ENCODE data around the gene ENTREP1. TPM values are rescaled to one million over a fixed set of nuclear protein-coding genes. Genes with fewer than 3 reads are reported as not detected.

The ENTREP1 gene
- total RNA-seq, 4 donors from 2014 or later: 0.70 to 19.8 (median 3.5) TPM

DNA sequence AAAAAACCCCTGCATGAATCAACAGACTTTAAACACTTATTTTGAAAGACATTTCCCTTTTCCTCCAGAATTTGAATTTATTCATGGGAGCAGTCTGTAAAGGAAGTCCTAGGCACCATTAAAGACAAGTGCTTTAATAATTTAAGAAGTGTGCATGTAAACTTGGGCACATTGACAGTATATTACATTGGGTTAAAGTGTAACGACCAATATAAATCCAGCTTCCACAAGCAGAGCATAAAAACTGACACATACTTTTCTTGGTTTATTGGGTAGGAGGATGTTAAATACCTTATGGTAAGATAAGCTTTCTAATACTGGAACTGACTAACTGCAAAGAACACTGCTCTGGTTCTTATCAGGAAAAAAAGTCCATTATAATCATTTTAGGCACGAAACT lies 1.2 kb upstream of the ENTREP1 start:
- Histone ChIP-seq H3K4me3 (no peak overlapping the region), H3K36me3 (no peaks in the 10 kb centered on the region)
- DNase-seq: no peak

GRCh38 chr9:69325409-69326212 lies 596 bp downstream of the ENTREP1 start:
- Histone ChIP-seq H3K4me1 (peaks cover 0 to 12% (median 0%) of the 10 kb centered on the region in 4 donors), H3K4me3 (peak overlapping the region in 2 of 4 donors; percentile 49 to 62), H3K27me3 (peaks cover 0 to 3% of the 10 kb centered on the region in 2 donors), H3K27ac (peak overlapping the region in 1 of 4 donors; percentile 39), H3K9me3 (no peaks in the 10 kb centered on the region), H3K36me3 (no peaks in the 10 kb centered on the region)
- TF ChIP-seq, protein P1, sequence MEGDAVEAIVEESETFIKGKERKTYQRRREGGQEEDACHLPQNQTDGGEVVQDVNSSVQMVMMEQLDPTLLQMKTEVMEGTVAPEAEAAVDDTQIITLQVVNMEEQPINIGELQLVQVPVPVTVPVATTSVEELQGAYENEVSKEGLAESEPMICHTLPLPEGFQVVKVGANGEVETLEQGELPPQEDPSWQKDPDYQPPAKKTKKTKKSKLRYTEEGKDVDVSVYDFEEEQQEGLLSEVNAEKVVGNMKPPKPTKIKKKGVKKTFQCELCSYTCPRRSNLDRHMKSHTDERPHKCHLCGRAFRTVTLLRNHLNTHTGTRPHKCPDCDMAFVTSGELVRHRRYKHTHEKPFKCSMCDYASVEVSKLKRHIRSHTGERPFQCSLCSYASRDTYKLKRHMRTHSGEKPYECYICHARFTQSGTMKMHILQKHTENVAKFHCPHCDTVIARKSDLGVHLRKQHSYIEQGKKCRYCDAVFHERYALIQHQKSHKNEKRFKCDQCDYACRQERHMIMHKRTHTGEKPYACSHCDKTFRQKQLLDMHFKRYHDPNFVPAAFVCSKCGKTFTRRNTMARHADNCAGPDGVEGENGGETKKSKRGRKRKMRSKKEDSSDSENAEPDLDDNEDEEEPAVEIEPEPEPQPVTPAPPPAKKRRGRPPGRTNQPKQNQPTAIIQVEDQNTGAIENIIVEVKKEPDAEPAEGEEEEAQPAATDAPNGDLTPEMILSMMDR (IDR thresholded peaks at IDR 0.05): no peak
- TF ChIP-seq POLR2A (IDR thresholded peaks at IDR 0.05): no peak
- DNase-seq: peak in 1 of 3 donors; percentile 59

More for the DNA sequence above, 1.2 kb upstream of the ENTREP1 start:
- Histone ChIP-seq H3K27me3 (peaks cover 0 to 3% of the 10 kb centered on the region in 2 donors), H3K27ac (no peak overlapping the region), H3K9me3 (no peaks in the 10 kb centered on the region), H3K4me1 (peaks cover 0 to 12% (median 0%) of the 10 kb centered on the region in 4 donors)
- no peak for TF ChIP-seq POLR2A (IDR thresholded peaks at IDR 0.05)
- TF ChIP-seq, protein P1 (IDR thresholded peaks at IDR 0.05): no peak

- no peaks in the 10 kb centered on the region for H3K9me3 ChIP-seq
- peaks cover 0 to 12% (median 0%) of the 10 kb centered on the region in 4 donors for H3K4me1 ChIP-seq
- TF ChIP-seq, protein P1 (IDR thresholded peaks at IDR 0.05): no peak
- TF ChIP-seq POLR2A (IDR thresholded peaks at IDR 0.05): no peak
- no peak overlapping the region for H3K27ac ChIP-seq
- no peaks in the 10 kb centered on the region for H3K36me3 ChIP-seq
- peaks cover 0 to 3% of the 10 kb centered on the region in 2 donors for H3K27me3 ChIP-seq
- DNase-seq: no peak
- H3K4me3 ChIP-seq: peak overlapping the region in 1 of 4 donors; percentile 54
These were observed 1.2 kb downstream of the ENTREP1 start for GRCh38 chr9:69326261-69326660.

GRCh38 chr9:69330580-69330979 lies 5.6 kb downstream of the ENTREP1 start:
- peaks cover 0 to 3% of the 10 kb centered on the region in 2 donors for H3K27me3 ChIP-seq
- H3K36me3 ChIP-seq: no peaks in the 10 kb centered on the region
- H3K4me3 ChIP-seq: no peak overlapping the region
- H3K4me1 ChIP-seq: peaks cover 0 to 5% (median 0%) of the 10 kb centered on the region in 4 donors
- TF ChIP-seq, protein P1 (IDR thresholded peaks at IDR 0.05): no peak
- no peak for TF ChIP-seq POLR2A (IDR thresholded peaks at IDR 0.05)
- no peak overlapping the region for H3K27ac ChIP-seq
- no peak for DNase-seq
- H3K9me3 ChIP-seq: no peaks in the 10 kb centered on the region

DNA sequence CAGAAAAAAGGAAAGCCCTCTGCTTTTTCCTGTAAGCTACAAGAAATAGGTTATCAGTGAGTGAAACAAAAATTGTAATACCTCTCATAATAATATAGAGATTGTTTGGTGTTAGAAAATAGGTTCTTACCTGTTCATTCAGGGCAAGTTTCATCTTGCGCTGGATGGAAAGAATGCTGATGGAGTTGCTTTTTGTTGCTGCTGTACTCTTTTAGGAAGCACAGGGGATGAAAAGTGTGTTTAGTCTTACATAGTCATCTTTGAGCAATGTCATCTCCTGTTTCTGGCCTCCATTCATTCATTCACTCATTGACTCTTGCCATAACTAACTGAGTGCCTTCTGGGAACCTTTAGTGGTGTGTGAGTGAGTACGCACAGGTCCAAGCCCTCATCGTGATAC lies 6.4 kb downstream of the ENTREP1 start:
- no peak for DNase-seq

More for the DNA sequence above, 6.4 kb downstream of the ENTREP1 start:
- no peaks in the 10 kb centered on the region for H3K9me3 ChIP-seq
- no peaks in the 10 kb centered on the region for H3K27me3 ChIP-seq
- no peak for TF ChIP-seq POLR2A (IDR thresholded peaks at IDR 0.05)
- TF ChIP-seq, protein P1 (IDR thresholded peaks at IDR 0.05): no peak
- H3K4me1 ChIP-seq: no peaks in the 10 kb centered on the region
- H3K4me3 ChIP-seq: no peak overlapping the region
- no peak overlapping the region for H3K27ac ChIP-seq
- H3K36me3 ChIP-seq: no peaks in the 10 kb centered on the region
